Measurements from ENCODE around the gene ATP5F1D. TPM values are rescaled to one million over a fixed set of nuclear protein-coding genes. Genes with fewer than 3 reads are reported as not detected.

The ATP5F1D gene
- total and polyA plus RNA-seq, 2 of the 13 experiments (the other 11 are each of a cell fraction or from before 2014, with no cell fraction given) = 39.4 to 78.7 TPM

- TF ChIP-seq TSC22D2 (CRISPR knock-in tag; IDR thresholded peaks at IDR 0.05; ENCODE audit: borderline replicate concordance) (no peak), ZGPAT (CRISPR knock-in tag; IDR thresholded peaks at IDR 0.05) (no peak), BCL6 (CRISPR knock-in tag; IDR thresholded peaks at IDR 0.05) (peak; percentile 28), NFE2L1 (CRISPR knock-in tag; IDR thresholded peaks at IDR 0.05; ENCODE audit: borderline replicate concordance) (no peak), RARA (CRISPR knock-in tag; IDR thresholded peaks at IDR 0.05) (peak; percentile 68), HDAC1 (CRISPR knock-in tag; IDR thresholded peaks at IDR 0.05) (no peak; the same call in 1 of the 2 replicates), ATF6 (CRISPR knock-in tag; conservative IDR thresholded peaks at IDR 0.05) (no peak), YY1 (IDR thresholded peaks at IDR 0.05; ENCODE audit: insufficient read depth, insufficient replicate concordance, low read depth, low read length) (no peak), BRCA1 (CRISPR knock-in tag; IDR thresholded peaks at IDR 0.05) (no peak), ZBTB37 (CRISPR knock-in tag; IDR thresholded peaks at IDR 0.05) (no peak), SP2 (CRISPR knock-in tag; IDR thresholded peaks at IDR 0.05) (peak; percentile 36; the same call in 1 of the 2 replicates), ZNF674 (CRISPR knock-in tag; IDR thresholded peaks at IDR 0.05; ENCODE audit: low read depth) (no peak), ZNF335 (CRISPR knock-in tag; IDR thresholded peaks at IDR 0.05) (no peak), ZNF317 (CRISPR knock-in tag; IDR thresholded peaks at IDR 0.05) (0 out of 2 replicates have a peak, but pooled peaks have one; percentile 10), ARNTL (CRISPR knock-in tag; IDR thresholded peaks at IDR 0.05) (no peak; the same call in 1 of the 2 replicates), GZF1 (CRISPR knock-in tag; IDR thresholded peaks at IDR 0.05) (no peak), ZBTB3 (CRISPR knock-in tag; IDR thresholded peaks at IDR 0.05; ENCODE audit: borderline replicate concordance, low read depth) (no peak), EP300 (IDR thresholded peaks at IDR 0.05; ENCODE audit: low read depth in 2 of 2, low read length in 2 of 2) (no peak), EP300 (CRISPR knock-in tag; IDR thresholded peaks at IDR 0.05; ENCODE audit: borderline replicate concordance) (no peak), ZBTB8A (CRISPR knock-in tag; IDR thresholded peaks at IDR 0.05; ENCODE audit: borderline replicate concordance, low read depth) (no peak), ZNF326 (CRISPR knock-in tag; IDR thresholded peaks at IDR 0.05; ENCODE audit: borderline replicate concordance) (no peak), GABPA (IDR thresholded peaks at IDR 0.05; ENCODE audit: low read depth, low read length) (no peak), GABPA (CRISPR knock-in tag; IDR thresholded peaks at IDR 0.05; ENCODE audit: low read depth) (no peak), SPEN (CRISPR knock-in tag; IDR thresholded peaks at IDR 0.05; ENCODE audit: low read depth) (peak; percentile 40; the same call in 1 of the 2 replicates), YEATS2 (CRISPR knock-in tag; IDR thresholded peaks at IDR 0.05; ENCODE audit: borderline replicate concordance) (no peak)
These were observed 20.5 kb downstream of the ATP5F1D start (continued) for GRCh38 chr19:1261798-1262622.

Data from HepG2 (cell line).